ENCODE data around the gene PRR12. TPM values are rescaled to one million over a fixed set of nuclear protein-coding genes. Genes with fewer than 3 reads are reported as not detected.
A peak's percentile ranks its signal among the peaks of the same experiment; 100 is the strongest.

Gene PRR12
- total and polyA plus RNA-seq, 5 experiments from 2014 or later, result 0.24 to 62.1 (median 0.69) TPM

DNA sequence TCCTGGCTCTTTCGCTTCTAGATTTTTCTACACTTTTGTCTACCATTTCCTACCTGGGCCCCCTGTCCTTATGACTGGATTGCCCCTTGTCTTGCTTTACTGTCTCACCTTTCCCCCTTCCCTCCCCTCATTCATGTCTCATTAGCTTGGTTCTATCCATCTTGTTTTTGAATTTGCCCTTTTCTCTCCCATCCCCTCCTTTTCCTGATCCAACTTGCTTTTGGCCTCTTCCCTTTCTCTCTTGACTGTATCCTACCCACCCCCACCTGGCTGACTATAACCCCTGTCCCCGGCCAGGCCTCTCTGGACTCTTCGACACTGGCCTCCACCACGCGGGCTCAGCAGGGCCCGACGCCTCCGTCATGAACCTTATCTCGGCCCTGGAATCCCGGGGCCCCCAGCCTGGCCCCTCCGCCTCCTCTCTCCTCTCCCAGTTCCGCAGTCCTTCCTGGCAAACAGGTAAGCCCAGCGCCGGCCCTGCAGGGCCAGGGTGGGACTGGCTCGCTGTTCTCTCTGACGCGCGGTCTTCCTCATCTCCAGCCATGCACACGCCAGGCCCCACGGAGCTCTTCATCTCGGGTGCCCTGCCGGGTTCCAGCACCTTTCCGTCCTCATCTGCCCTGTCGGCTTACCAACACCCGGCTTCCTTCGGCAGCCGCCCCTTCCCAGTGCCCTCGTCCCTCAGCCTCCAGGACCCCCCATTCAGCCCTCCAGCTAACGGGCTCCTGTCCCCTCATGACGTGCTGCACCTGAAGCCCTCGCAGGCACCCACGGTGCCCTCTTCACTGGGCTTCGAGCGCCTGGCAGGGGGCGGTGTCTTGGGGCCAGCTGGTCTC lies 3.4 kb downstream of the PRR12 start:
- no peak for DNase-seq
- H3K9me3 Mint-ChIP-seq, result no peaks in the 10 kb centered on the region
- H3K27me3 Mint-ChIP-seq, result no peaks in the 10 kb centered on the region
- H3K27ac Mint-ChIP-seq, result peak overlapping the region in 9 of 10 donors; percentile 89 to 97 (median 91)
- H3K4me1 Mint-ChIP-seq, result peaks cover 19 to 38% (median 31%) of the 10 kb centered on the region in 4 donors
- ATAC-seq, result no peak
- peaks cover 0 to 30% (median 5%) of the 10 kb centered on the region in 3 donors for H3K36me3 Mint-ChIP-seq
- POLR2A ChIA-PET, result interaction anchor here (0.5 to 11.9 kb wide), 6 partner anchors 16 to 275 kb away, joined by 3 to 180 read pairs (median 5); partner anchors contain the start of genes BCL2L12, IRF3, RRAS and SCAF1
- H3K4me3 Mint-ChIP-seq, result peak overlapping the region; percentile 76 to 95 (median 88)

DNA sequence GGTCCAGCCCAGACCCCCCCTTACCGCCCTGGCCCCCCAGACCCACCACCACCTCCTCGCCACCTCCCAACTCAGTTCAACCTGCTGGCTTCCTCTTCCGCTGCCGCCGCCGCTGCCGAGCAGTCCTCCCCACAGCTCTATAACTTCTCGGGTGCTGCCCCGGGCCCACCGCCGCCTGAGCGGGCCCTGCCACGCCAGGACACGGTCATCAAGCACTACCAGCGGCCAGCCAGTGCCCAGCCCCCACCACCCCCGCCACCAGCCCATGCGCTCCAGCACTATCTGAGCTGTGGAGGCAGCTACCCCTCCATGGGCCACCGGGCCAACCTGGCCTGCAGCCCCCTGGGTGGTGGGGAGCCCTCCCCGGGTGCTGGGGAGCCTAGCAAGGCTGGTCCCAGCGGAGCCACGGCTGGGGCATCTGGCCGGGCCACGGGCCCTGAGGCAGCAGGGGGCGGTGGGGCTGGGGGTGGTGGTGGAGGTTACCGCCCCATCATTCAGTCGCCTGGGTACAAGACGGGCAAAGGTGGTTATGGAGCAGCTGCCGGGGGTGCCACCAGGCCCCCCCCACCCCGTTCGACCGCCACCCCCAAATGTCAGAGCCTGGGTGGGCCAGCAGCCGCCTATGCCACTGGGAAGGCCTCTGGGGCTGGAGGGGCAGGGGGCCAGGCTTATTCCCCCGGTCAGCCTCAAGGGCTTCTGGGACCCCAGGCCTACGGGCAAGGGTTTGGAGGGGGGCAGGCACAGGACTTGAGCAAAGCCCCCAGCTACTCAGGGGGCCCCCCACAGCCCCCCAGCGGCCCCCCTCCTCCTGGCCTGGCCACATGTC lies 4.2 kb downstream of the PRR12 start:
- Mint-ChIP-seq H3K27me3 (no peaks in the 10 kb centered on the region), H3K27ac (no peak overlapping the region), H3K36me3 (peaks cover 0 to 34% (median 5%) of the 10 kb centered on the region in 3 donors), H3K4me1 (peaks cover 21 to 36% (median 30%) of the 10 kb centered on the region in 4 donors), H3K9me3 (no peaks in the 10 kb centered on the region), H3K4me3 (peak overlapping the region in 2 of 10 donors; percentile 86 to 87)
- DNase-seq (no peak), ATAC-seq (no peak)
- POLR2A ChIA-PET, result interaction anchor here (1.0 to 11.9 kb wide), 2 partner anchors 15 to 46 kb away, joined by 3 to 180 read pairs; partner anchors contain the start of genes RRAS and SCAF1

DNA sequence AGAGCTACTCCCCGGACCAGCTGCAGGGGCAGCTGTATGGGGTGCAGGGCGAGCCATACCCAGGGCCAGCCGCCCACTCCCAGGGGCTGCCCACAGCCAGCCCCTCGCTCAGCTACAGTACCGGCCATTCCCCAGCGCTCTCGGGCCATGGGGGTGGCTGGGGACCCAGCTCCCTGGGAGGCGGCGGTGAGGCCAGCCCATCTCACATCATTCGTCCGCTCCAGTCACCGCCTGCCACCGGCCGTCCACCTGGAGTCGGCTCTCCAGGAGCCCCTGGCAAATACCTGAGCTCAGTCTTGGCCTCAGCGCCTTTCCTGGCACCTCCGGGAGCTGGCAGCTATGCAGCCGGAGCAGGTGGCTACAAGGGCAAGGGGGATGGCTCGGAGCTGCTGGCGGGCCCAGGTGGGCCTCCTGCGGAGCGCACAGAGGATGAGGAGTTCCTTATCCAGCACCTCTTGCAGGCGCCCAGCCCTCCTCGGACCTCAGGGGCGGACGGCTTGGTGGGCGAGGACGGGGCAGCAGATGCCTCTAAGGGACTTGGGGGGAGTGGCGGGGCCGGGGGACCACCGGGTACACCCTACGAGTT lies 4.9 kb downstream of the PRR12 start:
- POLR2A ChIA-PET, result interaction anchor here (1.0 to 11.9 kb wide), 2 partner anchors 14 to 45 kb away, joined by 3 to 180 read pairs; partner anchors contain the start of genes RRAS and SCAF1
- H3K4me1 Mint-ChIP-seq, result peaks cover 23 to 41% (median 32%) of the 10 kb centered on the region in 4 donors
- H3K27me3 Mint-ChIP-seq, result no peaks in the 10 kb centered on the region
- ATAC-seq, result no peak
- peaks cover 0 to 40% (median 5%) of the 10 kb centered on the region in 3 donors for H3K36me3 Mint-ChIP-seq
- H3K4me3 Mint-ChIP-seq, result no peak overlapping the region
- H3K9me3 Mint-ChIP-seq, result no peaks in the 10 kb centered on the region
- DNase-seq, result no peak
- H3K27ac Mint-ChIP-seq, result no peak overlapping the region

DNA sequence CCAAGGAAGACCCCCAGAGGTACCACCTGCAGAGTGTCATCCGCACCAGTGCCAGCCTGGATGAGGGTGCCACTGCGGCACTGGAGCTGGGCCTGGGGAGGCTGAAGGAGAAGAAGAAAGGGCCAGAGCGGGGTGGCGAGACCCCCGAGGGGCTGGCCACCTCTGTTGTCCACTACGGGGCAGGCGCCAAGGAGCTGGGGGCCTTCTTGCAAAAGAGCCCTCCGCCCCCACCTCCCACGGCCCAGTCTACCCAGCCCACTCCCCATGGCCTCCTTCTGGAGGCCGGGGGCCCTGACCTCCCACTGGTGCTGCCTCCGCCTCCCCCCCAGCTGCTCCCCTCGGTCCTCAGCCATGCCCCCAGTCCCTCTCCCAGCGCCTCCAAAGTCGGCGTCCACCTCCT lies 5.4 kb downstream of the PRR12 start:
- H3K36me3 Mint-ChIP-seq, result peaks cover 0 to 44% (median 5%) of the 10 kb centered on the region in 3 donors
- no peaks in the 10 kb centered on the region for H3K9me3 Mint-ChIP-seq
- no peak overlapping the region for H3K27ac Mint-ChIP-seq
- peaks cover 26 to 43% (median 33%) of the 10 kb centered on the region in 4 donors for H3K4me1 Mint-ChIP-seq
- DNase-seq (no peak), ATAC-seq (no peak)
- H3K27me3 Mint-ChIP-seq, result no peaks in the 10 kb centered on the region
- H3K4me3 Mint-ChIP-seq, result no peak overlapping the region
- POLR2A ChIA-PET, result interaction anchor here (11.9 kb wide), 1 partner anchor 45 kb away, joined by 180 read pairs; the partner anchor contains the start of genes RRAS and SCAF1

DNA sequence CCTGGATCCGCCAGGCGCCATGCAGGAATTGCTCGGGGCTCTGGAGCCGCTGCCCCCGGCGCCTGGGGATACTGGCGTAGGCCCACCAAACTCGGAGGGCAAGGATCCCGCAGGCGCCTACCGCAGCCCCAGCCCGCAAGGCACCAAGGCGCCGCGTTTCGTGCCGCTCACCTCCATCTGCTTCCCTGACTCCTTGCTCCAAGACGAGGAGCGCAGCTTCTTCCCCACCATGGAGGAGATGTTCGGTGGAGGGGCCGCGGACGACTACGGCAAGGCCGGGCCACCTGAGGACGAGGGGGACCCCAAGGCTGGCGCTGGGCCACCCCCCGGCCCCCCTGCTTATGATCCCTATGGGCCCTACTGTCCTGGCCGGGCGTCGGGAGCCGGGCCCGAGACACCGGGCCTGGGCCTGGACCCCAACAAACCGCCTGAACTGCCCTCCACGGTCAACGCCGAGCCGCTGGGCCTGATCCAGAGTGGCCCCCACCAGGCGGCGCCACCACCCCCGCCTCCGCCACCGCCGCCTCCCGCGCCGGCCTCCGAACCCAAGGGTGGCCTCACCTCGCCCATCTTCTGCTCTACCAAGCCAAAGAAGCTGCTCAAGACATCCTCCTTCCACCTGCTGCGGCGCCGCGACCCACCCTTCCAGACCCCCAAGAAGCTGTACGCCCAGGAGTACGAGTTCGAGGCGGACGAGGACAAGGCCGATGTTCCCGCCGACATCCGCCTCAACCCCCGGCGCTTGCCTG lies 6.1 kb downstream of the PRR12 start:
- no peak overlapping the region for H3K27ac Mint-ChIP-seq
- peaks cover 0 to 50% (median 5%) of the 10 kb centered on the region in 3 donors for H3K36me3 Mint-ChIP-seq
- no peak overlapping the region for H3K4me3 Mint-ChIP-seq
- H3K27me3 Mint-ChIP-seq, result no peaks in the 10 kb centered on the region
- H3K4me1 Mint-ChIP-seq, result peaks cover 26 to 44% (median 34%) of the 10 kb centered on the region in 4 donors
- H3K9me3 Mint-ChIP-seq, result no peaks in the 10 kb centered on the region
- POLR2A ChIA-PET, result interaction anchor here (11.9 kb wide), 1 partner anchor 44 kb away, joined by 180 read pairs; the partner anchor contains the start of genes RRAS and SCAF1
- ATAC-seq, result no peak
- no peak for DNase-seq

DNA sequence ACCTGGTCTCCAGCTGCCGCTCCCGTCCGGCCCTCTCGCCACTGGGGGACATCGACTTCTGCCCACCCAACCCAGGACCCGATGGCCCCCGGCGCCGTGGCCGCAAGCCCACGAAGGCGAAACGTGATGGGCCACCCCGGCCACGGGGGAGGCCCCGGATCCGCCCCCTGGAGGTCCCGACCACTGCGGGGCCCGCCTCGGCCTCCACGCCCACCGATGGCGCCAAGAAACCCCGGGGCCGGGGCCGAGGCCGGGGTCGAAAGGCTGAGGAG lies 6.7 kb downstream of the PRR12 start:
- DNase-seq, result no peak
- H3K4me1 Mint-ChIP-seq, result peaks cover 21 to 44% (median 31%) of the 10 kb centered on the region in 4 donors
- POLR2A ChIA-PET, result interaction anchor here (11.9 kb wide), 1 partner anchor 43 kb away, joined by 180 read pairs; the partner anchor contains the start of genes RRAS and SCAF1
- peaks cover 0 to 55% (median 5%) of the 10 kb centered on the region in 3 donors for H3K36me3 Mint-ChIP-seq
- no peaks in the 10 kb centered on the region for H3K27me3 Mint-ChIP-seq
- H3K4me3 Mint-ChIP-seq, result no peak overlapping the region
- H3K27ac Mint-ChIP-seq, result no peak overlapping the region
- ATAC-seq, result no peak
- no peaks in the 10 kb centered on the region for H3K9me3 Mint-ChIP-seq

DNA sequence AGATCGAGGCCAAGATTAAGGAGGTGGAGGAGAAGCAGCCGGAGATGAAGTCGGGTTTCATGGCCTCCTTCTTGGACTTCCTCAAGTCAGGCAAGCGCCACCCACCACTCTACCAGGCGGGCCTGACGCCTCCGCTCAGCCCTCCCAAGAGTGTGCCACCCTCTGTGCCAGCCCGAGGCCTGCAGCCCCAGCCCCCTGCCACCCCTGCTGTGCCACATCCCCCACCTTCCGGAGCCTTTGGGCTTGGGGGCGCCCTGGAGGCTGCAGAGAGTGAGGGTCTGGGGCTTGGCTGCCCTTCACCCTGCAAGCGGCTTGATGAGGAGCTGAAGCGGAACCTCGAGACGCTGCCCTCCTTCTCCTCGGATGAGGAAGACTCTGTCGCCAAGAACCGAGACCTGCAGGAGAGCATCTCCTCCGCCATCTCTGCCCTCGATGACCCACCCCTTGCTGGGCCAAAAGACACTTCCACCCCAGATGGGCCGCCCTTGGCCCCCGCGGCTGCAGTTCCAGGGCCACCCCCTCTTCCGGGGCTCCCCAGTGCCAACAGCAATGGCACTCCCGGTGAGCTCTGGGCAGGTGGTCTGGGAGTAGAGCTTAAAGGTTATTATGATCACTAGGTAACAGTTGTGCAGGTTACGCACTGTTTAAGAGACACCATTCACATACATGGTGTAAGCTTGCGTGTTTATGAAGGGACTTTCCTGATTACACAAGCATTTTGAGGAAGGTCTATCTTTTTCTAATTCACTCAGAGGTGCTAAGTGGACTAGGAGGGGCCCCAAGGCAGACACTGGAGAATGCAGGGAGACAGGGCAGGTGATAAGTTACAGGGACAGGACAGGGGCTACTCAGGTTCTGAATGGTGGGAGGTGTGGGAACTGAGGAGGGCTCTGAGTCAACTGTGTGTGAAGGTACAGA lies 8.7 kb downstream of the PRR12 start:
- POLR2A ChIA-PET, result interaction anchor here (0.7 to 1.6 kb wide), 4 partner anchors 14 to 42 kb away, joined by 3 to 8 read pairs (median 4); partner anchors contain the start of gene SCAF1
- DNase-seq (no peak), ATAC-seq (no peak)
- Mint-ChIP-seq H3K27me3 (no peaks in the 10 kb centered on the region), H3K36me3 (peaks cover 0 to 60% (median 3%) of the 10 kb centered on the region in 3 donors), H3K9me3 (no peaks in the 10 kb centered on the region), H3K4me1 (peaks cover 9 to 39% (median 14%) of the 10 kb centered on the region in 4 donors), H3K27ac (peak overlapping the region in 6 of 10 donors; percentile 8 to 57 (median 42)), H3K4me3 (no peak overlapping the region)

DNA sequence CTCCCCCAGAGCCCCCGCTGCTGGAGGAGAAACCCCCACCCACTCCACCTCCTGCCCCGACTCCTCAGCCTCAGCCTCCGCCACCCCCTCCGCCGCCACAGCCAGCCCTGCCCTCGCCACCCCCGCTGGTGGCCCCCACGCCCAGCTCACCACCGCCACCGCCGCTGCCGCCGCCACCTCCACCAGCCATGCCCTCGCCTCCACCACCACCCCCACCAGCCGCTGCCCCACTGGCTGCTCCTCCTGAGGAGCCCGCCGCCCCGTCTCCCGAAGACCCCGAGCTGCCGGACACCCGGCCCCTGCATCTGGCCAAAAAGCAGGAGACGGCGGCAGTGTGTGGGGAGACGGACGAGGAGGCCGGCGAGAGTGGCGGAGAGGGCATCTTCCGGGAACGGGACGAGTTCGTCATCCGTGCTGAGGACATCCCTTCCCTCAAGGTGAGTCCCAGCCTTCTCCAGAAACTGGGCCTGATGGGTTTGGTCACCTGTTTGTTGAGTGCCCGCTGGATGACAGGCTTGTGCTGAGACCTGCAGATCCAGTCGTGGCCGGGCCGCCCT lies 10.6 kb downstream of the PRR12 start:
- ATAC-seq, result peak in 1 of 2 donors; percentile 23
- H3K27ac Mint-ChIP-seq, result peak overlapping the region in 1 of 10 donors; percentile 70
- no peaks in the 10 kb centered on the region for H3K9me3 Mint-ChIP-seq
- peaks cover 9 to 44% (median 12%) of the 10 kb centered on the region in 4 donors for H3K4me1 Mint-ChIP-seq
- H3K4me3 Mint-ChIP-seq, result no peak overlapping the region
- POLR2A ChIA-PET, result interaction anchor here (0.5 to 1.6 kb wide), 3 partner anchors 15 to 59 kb away, joined by 3 to 5 read pairs (median 4); partner anchors contain the start of gene NOSIP
- peaks cover 0 to 67% (median 3%) of the 10 kb centered on the region in 3 donors for H3K36me3 Mint-ChIP-seq
- no peak for DNase-seq
- no peaks in the 10 kb centered on the region for H3K27me3 Mint-ChIP-seq

DNA sequence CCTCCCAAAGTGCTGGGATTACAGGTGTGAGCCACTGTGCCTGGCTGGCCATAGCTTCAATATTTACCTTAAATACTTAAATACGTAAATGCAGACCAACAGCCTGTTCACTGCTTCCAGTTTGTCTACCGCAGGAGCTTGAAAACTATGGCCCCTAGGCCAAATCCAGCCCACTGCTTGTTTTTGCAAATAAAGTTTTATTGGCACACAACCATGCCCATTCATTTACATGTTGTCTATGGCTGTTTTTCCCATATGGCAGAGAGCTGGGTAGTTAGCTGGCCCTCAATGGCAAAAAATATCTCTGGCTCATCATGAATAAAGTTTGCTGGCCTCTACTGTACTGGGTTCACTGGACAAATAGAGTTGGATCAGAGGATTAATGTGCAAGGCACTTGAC lies 11.8 kb downstream of the PRR12 start:
- POLR2A ChIA-PET, result interaction anchor here (0.6 to 1.6 kb wide), 3 partner anchors 9 to 37 kb away, joined by 3 to 5 read pairs (median 4); partner anchors contain the start of gene RRAS
- no peaks in the 10 kb centered on the region for H3K9me3 Mint-ChIP-seq

DNA sequence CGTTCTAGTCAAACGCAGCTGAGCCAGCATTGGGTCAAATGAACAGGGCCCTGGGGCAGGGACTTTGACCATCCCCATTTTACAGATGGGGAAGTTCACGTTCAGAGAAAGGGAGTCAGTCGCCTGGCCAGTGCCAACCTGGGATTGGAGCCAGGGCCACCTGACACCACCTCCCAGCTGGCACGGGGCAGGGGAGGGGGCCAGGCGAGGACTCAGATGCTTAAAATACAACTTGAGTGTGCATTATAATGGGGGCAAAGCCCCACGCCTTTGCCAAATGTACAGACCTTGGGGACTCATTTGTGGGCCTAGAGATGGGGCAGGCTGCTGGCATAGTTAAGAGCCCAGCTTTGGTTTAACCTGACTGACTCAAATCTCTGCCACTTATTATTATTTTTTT lies 14.6 kb downstream of the PRR12 start:
- DNase-seq (no peak), ATAC-seq (no peak)
- Mint-ChIP-seq H3K27ac (peak overlapping the region in 3 of 10 donors; percentile 41 to 63 (median 43)), H3K27me3 (no peaks in the 10 kb centered on the region), H3K4me1 (peaks cover 5 to 53% (median 6%) of the 10 kb centered on the region in 4 donors), H3K4me3 (no peak overlapping the region), H3K36me3 (peaks cover 0 to 81% (median 6%) of the 10 kb centered on the region in 3 donors), H3K9me3 (no peaks in the 10 kb centered on the region)
- POLR2A ChIA-PET, result no interaction called here

More for the DNA sequence above, 11.8 kb downstream of the PRR12 start:
- ATAC-seq, result no peak
- peaks cover 0 to 77% (median 3%) of the 10 kb centered on the region in 3 donors for H3K36me3 Mint-ChIP-seq
- DNase-seq, result no peak
- H3K4me1 Mint-ChIP-seq, result peaks cover 9 to 51% (median 12%) of the 10 kb centered on the region in 4 donors
- no peak overlapping the region for H3K4me3 Mint-ChIP-seq
- no peaks in the 10 kb centered on the region for H3K27me3 Mint-ChIP-seq
- peak overlapping the region in 1 of 10 donors; percentile 57 for H3K27ac Mint-ChIP-seq

All from naive thymus-derived CD8-positive, alpha-beta T cell (primary cell).